ENCODE measurements around the gene SLC35E2B. TPM values are rescaled to one million over a fixed set of nuclear protein-coding genes. Genes with fewer than 3 reads are reported as not detected.

Gene SLC35E2B
- total RNA-seq, 1 donor from 2014 or later = 45.1 TPM

DNA sequence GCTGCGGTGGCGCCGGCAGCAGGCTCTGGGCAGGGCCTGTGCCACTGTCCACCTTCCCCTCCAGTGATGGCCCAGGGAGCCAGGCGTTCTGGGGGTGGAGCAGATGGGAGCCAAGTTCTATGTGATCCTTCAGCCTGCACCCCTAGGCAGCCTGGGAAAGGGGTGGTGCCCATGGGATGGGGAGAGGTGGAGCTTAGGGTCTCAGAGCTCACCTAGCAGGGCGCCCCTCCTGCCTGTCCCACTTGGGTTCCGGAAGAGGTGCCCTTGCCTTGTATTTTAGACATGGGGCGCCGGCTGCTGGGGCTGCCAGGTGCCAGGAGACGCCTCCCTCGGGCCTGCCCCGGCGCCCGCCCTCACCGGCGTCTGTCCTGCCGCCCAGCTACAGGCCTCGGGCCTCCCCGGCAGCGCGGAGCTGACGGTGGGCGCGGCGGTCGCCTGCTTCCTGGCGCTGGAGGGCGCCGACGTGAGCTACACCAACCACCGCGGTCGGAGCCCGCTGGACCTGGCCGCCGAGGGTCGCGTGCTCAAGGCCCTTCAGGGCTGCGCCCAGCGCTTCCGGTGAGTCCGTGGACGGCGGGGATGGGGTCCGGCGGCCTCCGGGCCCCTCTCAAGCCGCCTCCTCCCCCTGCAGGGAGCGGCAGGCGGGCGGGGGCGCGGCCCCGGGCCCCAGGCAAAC is 63.7 kb downstream of the SLC35E2B start:
- TF ChIP-seq, protein P1, sequence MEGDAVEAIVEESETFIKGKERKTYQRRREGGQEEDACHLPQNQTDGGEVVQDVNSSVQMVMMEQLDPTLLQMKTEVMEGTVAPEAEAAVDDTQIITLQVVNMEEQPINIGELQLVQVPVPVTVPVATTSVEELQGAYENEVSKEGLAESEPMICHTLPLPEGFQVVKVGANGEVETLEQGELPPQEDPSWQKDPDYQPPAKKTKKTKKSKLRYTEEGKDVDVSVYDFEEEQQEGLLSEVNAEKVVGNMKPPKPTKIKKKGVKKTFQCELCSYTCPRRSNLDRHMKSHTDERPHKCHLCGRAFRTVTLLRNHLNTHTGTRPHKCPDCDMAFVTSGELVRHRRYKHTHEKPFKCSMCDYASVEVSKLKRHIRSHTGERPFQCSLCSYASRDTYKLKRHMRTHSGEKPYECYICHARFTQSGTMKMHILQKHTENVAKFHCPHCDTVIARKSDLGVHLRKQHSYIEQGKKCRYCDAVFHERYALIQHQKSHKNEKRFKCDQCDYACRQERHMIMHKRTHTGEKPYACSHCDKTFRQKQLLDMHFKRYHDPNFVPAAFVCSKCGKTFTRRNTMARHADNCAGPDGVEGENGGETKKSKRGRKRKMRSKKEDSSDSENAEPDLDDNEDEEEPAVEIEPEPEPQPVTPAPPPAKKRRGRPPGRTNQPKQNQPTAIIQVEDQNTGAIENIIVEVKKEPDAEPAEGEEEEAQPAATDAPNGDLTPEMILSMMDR (IDR thresholded peaks at IDR 0.05; ENCODE audit: insufficient read depth, low read depth, low read length) = no peak
- TF ChIP-seq EZH2 (IDR thresholded peaks at IDR 0.05; ENCODE audit: insufficient read depth, low read length) = no peak
- H3K4me1 ChIP-seq (ENCODE audit: insufficient read depth, low read length) = no peaks in the 10 kb centered on the region
- no peaks in the 10 kb centered on the region for H3K9me3 Mint-ChIP-seq (ENCODE audit: unreplicated experiment)
- no peak overlapping the region for H2AFZ ChIP-seq (ENCODE audit: low read depth, low read length)
- no peaks in the 10 kb centered on the region for H3K79me2 ChIP-seq (ENCODE audit: insufficient read depth, low read length)
- H3K4me2 ChIP-seq (ENCODE audit: low read length) = no peak overlapping the region
- no peak overlapping the region for H3K4me3 ChIP-seq (ENCODE audit: insufficient read depth, low read depth, low read length)
- no peak overlapping the region for H3K4me3 Mint-ChIP-seq (ENCODE audit: unreplicated experiment)
- H3K36me3 ChIP-seq (ENCODE audit: insufficient read depth, low read length) = no peaks in the 10 kb centered on the region
- no peaks in the 10 kb centered on the region for H3K9me3 ChIP-seq (ENCODE audit: insufficient read depth, low read depth, low read length)
- peaks cover 3% of the 10 kb centered on the region for H3K27me3 ChIP-seq (ENCODE audit: insufficient read depth, low read length)
- DNase-seq (ENCODE audit: low read depth) = no peak
- FAIRE-seq = no peak
- no peak overlapping the region for H3K27ac Mint-ChIP-seq (ENCODE audit: unreplicated experiment)
- no peaks in the 10 kb centered on the region for H3K4me1 Mint-ChIP-seq (ENCODE audit: low read depth, unreplicated experiment)
- no peak overlapping the region for H3K9ac ChIP-seq (ENCODE audit: low read length)
- H4K20me1 ChIP-seq (ENCODE audit: insufficient read depth, low read length) = peaks cover 7% of the 10 kb centered on the region
- no peaks in the 10 kb centered on the region for H3K27me3 Mint-ChIP-seq (ENCODE audit: low read depth, unreplicated experiment)
- no peak overlapping the region for H3K27ac ChIP-seq (ENCODE audit: low read depth, low read length)
- no peaks in the 10 kb centered on the region for H3K36me3 Mint-ChIP-seq (ENCODE audit: low read depth, unreplicated experiment)

DNA sequence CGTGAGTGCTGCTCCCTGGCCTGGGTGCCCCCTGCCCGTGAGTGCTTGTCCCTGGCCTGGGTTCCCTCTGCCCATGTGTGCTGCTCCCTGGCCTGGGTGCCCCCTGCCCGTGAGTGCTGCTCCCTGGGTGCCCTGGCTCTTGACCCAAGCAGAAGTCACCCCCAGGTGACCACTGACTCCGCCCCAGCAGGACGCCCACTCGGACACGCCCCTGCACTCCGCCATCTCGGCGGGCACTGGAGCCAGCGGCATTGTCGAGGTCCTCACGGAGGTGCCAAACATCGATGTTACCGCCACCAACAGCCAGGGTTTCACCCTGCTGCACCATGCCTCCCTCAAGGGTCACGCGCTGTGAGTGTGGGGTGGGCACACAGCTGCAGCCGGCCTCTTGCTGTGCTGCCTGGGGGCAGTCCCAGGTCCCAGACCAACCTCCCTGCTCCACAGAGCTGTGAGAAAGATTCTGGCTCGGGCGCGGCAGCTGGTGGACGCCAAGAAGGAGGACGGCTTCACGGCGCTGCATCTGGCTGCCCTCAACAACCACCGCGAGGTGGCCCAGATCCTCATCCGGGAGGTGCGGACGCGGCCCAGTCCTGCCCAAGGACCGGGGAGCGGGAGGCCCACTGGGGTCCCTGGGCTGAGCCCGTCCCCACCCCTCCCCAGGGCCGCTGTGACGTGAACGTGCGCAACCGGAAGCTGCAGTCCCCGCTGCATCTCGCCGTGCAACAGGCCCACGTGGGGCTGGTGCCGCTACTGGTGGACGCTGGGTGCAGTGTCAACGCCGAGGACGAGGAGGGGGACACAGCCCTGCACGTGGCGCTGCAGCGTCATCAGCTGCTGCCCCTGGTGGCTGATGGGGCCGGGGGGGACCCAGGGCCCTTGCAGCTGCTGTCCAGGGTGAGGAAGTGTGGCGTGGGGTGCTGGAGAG is 64.5 kb downstream of the SLC35E2B start:
- DNase-seq (ENCODE audit: low read depth) = no peak
- Mint-ChIP-seq H3K27me3 (ENCODE audit: low read depth, unreplicated experiment) (no peaks in the 10 kb centered on the region), H3K4me3 (ENCODE audit: unreplicated experiment) (no peak overlapping the region), H3K36me3 (ENCODE audit: low read depth, unreplicated experiment) (no peaks in the 10 kb centered on the region), H3K4me1 (ENCODE audit: low read depth, unreplicated experiment) (no peaks in the 10 kb centered on the region), H3K27ac (ENCODE audit: unreplicated experiment) (no peak overlapping the region), H3K9me3 (ENCODE audit: unreplicated experiment) (no peaks in the 10 kb centered on the region)
- Histone ChIP-seq H3K9ac (ENCODE audit: low read length) (no peak overlapping the region), H3K79me2 (ENCODE audit: insufficient read depth, low read length) (no peaks in the 10 kb centered on the region), H4K20me1 (ENCODE audit: insufficient read depth, low read length) (peaks cover 7% of the 10 kb centered on the region), H3K27me3 (ENCODE audit: insufficient read depth, low read length) (peaks cover 3% of the 10 kb centered on the region), H3K4me2 (ENCODE audit: low read length) (no peak overlapping the region), H3K9me3 (ENCODE audit: insufficient read depth, low read depth, low read length) (no peaks in the 10 kb centered on the region), H3K4me1 (ENCODE audit: insufficient read depth, low read length) (no peaks in the 10 kb centered on the region), H2AFZ (ENCODE audit: low read depth, low read length) (no peak overlapping the region), H3K4me3 (ENCODE audit: insufficient read depth, low read depth, low read length) (no peak overlapping the region), H3K36me3 (ENCODE audit: insufficient read depth, low read length) (no peaks in the 10 kb centered on the region), H3K27ac (ENCODE audit: low read depth, low read length) (no peak overlapping the region)
- TF ChIP-seq EZH2 (IDR thresholded peaks at IDR 0.05; ENCODE audit: insufficient read depth, low read length) = no peak
- TF ChIP-seq, protein P1 (IDR thresholded peaks at IDR 0.05; ENCODE audit: insufficient read depth, low read depth, low read length) = no peak
- no peak for FAIRE-seq
